Endodermal cell (in vitro differentiated cells): Measurements from ENCODE around the gene ZNF264. TPM values are rescaled to one million over a fixed set of nuclear protein-coding genes. Genes with fewer than 3 reads are reported as not detected.

Source experiments
- DNase-seq: peaks from one replicate; pipeline ENCODE4 v3.0.0-alpha.2; 2017
- H3K27ac ChIP-seq: 2 replicates; pipeline ENCODE4 v1.5.1; 2013; ENCODE audit warnings: mild to moderate bottlenecking, low read depth, low read length, moderate library complexity
- H3K27me3 ChIP-seq: 2 replicates; pipeline ENCODE4 v1.6.1; 2013; ENCODE audit warnings: mild to moderate bottlenecking, low read length, moderate library complexity; ENCODE audit not compliant: insufficient read depth, control insufficient read depth, poor library complexity, severe bottlenecking
- H3K36me3 ChIP-seq: 2 replicates; pipeline ENCODE4 v1.7.0; 2013; ENCODE audit warnings: mild to moderate bottlenecking, low read length, moderate library complexity; ENCODE audit not compliant: control insufficient read depth, insufficient read depth
- H3K4me1 ChIP-seq: one replicate; pipeline ENCODE4 v1.7.0; 2013; ENCODE audit warnings: low read length; ENCODE audit not compliant: control insufficient read depth, insufficient read depth
- H3K4me3 ChIP-seq: 2 replicates; pipeline ENCODE4 v1.5.1; 2013; ENCODE audit warnings: mild to moderate bottlenecking, low read length, moderate library complexity
- H3K9ac ChIP-seq: 2 replicates; pipeline ENCODE4 v1.6.1; 2013; ENCODE audit warnings: mild to moderate bottlenecking, low read length, moderate library complexity; ENCODE audit not compliant: poor library complexity, severe bottlenecking; ENCODE audit errors: extremely low read depth
- H3K9me3 ChIP-seq: 2 replicates; pipeline ENCODE4 v1.6.1; 2013; ENCODE audit warnings: mild to moderate bottlenecking, low read length, moderate library complexity; ENCODE audit not compliant: control insufficient read depth
- H3K27ac Mint-ChIP-seq: 2 replicates; pipeline ENCODE4 v1.8.0; 2020; ENCODE audit warnings: mixed read lengths
- H3K27me3 Mint-ChIP-seq: 2 replicates; pipeline ENCODE4 v1.8.0; 2021; ENCODE audit warnings: mild to moderate bottlenecking, mixed read lengths; ENCODE audit not compliant: insufficient read depth
- H3K36me3 Mint-ChIP-seq: 2 replicates; pipeline ENCODE4 v1.8.0; 2020; ENCODE audit warnings: low read depth, mixed read lengths
- H3K4me1 Mint-ChIP-seq: 2 replicates; pipeline ENCODE4 v1.8.0; 2020; ENCODE audit warnings: mixed read lengths
- H3K4me3 Mint-ChIP-seq: 2 replicates; pipeline ENCODE4 v1.8.0; 2020; ENCODE audit warnings: mild to moderate bottlenecking, moderate library complexity, mixed read lengths
- H3K9me3 Mint-ChIP-seq: 2 replicates; pipeline ENCODE4 v1.8.0; 2020; ENCODE audit warnings: mild to moderate bottlenecking, mixed read lengths
- WGBS, 2 experiments: methylation state at CpG; one replicate each; pipeline versions ENCODE4 v1.1.5 to v1.1.7; 2013; ENCODE audit warnings: missing lambda C conversion rate in 2 of 2, mixed read lengths in 1 of 2; ENCODE audit not compliant: insufficient coverage in 1 of 2, insufficient read length in 1 of 2; 5-methylcytosine and 5-hydroxymethylcytosine counted together
- total RNA-seq, 2 donors: library from RNA; stranded (reverse); fragmentation: NEBNext Ultra II Directional in 1 of 2; extraction: Animal tissue kit (Norgen Biotek cat#: 25700) in 1 of 2; gene quantifications; 2 replicates in 1 of 2; 3 replicates in 1 of 2; pipeline ENCODE4 v1.2.1, GENCODE V29; 2021
- TF ChIP-seq, protein P1 (sequence below): fragments of 200-600 bp; sonication (generic); conservative IDR thresholded peaks from 2 replicates; pipeline ENCODE4 v1.5.0; 2021; ENCODE audit warnings: antibody characterized with exemption, mild to moderate bottlenecking

ZNF264 gene
- total RNA-seq, 2 donors from 2014 or later = 29.8 to 38.4 TPM

DNA sequence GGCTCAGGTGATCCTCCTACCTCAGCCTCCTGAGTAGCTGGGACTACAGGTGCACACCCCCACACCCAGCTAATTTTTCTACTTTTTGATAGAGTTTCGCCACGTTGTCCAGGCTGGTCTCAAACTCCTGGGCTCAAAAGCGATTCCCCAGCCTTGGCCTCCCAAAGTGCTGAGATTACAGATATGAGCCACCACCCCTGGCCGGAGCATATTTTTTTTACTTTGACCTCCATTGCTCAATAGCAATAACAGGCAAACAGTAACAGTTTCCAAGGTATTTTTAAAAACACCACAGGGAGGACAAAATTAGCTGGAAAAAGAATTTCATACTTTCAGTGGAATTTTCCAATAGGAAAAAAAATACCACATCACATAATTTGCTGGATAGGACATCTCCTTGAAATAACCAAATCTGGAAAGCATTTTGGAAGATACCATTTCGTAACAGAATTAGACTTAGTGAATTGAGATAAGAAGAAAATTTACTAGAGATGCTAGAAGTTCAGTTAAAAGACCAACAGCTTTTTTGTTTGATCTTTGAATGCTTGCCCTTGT lies 29.2 kb upstream of the ZNF264 start:
- Mint-ChIP-seq H3K27me3 (peaks cover 1% of the 10 kb centered on the region), H3K27ac (no peak overlapping the region), H3K36me3 (no peaks in the 10 kb centered on the region), H3K9me3 (peaks cover 79% of the 10 kb centered on the region), H3K4me3 (no peak overlapping the region), H3K4me1 (no peaks in the 10 kb centered on the region)
- Histone ChIP-seq H3K27me3 (no peaks in the 10 kb centered on the region), H3K4me3 (no peak overlapping the region), H3K36me3 (no peaks in the 10 kb centered on the region), H3K9ac (no peak overlapping the region), H3K9me3 (peaks cover 36% of the 10 kb centered on the region), H3K4me1 (no peaks in the 10 kb centered on the region), H3K27ac (no peak overlapping the region)
- 79 to 81% methylated on average over 3 to 5 of the region's 5 CpGs for WGBS, 2 experiments
- TF ChIP-seq, protein P1, sequence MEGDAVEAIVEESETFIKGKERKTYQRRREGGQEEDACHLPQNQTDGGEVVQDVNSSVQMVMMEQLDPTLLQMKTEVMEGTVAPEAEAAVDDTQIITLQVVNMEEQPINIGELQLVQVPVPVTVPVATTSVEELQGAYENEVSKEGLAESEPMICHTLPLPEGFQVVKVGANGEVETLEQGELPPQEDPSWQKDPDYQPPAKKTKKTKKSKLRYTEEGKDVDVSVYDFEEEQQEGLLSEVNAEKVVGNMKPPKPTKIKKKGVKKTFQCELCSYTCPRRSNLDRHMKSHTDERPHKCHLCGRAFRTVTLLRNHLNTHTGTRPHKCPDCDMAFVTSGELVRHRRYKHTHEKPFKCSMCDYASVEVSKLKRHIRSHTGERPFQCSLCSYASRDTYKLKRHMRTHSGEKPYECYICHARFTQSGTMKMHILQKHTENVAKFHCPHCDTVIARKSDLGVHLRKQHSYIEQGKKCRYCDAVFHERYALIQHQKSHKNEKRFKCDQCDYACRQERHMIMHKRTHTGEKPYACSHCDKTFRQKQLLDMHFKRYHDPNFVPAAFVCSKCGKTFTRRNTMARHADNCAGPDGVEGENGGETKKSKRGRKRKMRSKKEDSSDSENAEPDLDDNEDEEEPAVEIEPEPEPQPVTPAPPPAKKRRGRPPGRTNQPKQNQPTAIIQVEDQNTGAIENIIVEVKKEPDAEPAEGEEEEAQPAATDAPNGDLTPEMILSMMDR = no peak
- DNase-seq = no peak

DNA sequence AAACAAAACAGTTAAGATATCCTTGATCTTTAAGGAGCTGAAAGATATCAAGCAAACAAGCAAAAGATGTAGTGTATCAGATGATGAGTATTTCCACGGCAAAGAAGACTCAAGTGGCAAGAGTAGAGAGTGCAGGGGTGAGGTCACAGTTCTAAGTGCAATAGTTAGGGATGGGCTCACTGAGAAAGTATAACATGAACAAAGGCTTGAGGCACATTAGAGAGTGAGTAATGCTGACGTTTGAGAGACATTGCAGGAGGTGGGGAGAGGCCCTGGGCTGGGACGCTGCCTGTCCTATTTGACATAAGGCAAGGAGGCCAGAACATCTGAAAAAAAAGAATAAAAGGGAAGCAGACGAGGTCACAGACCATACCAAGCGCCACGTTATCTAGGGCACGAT lies 25.5 kb upstream of the ZNF264 start:
- H3K9me3 Mint-ChIP-seq = peaks cover 52% of the 10 kb centered on the region
- Histone ChIP-seq H3K4me1 (no peaks in the 10 kb centered on the region), H3K9ac (no peak overlapping the region), H3K9me3 (peaks cover 20% of the 10 kb centered on the region), H3K36me3 (no peaks in the 10 kb centered on the region), H3K27ac (no peak overlapping the region), H3K27me3 (no peaks in the 10 kb centered on the region), H3K4me3 (no peak overlapping the region)
- no peak for DNase-seq
- H3K4me3 Mint-ChIP-seq = no peak overlapping the region
- no peaks in the 10 kb centered on the region for H3K4me1 Mint-ChIP-seq
- TF ChIP-seq, protein P1 = no peak
- 72 to 78% methylated on average over 7 of the region's 7 CpGs for WGBS, 2 experiments
- no peak overlapping the region for H3K27ac Mint-ChIP-seq
- H3K27me3 Mint-ChIP-seq = peaks cover 1% of the 10 kb centered on the region
- H3K36me3 Mint-ChIP-seq = no peaks in the 10 kb centered on the region

DNA sequence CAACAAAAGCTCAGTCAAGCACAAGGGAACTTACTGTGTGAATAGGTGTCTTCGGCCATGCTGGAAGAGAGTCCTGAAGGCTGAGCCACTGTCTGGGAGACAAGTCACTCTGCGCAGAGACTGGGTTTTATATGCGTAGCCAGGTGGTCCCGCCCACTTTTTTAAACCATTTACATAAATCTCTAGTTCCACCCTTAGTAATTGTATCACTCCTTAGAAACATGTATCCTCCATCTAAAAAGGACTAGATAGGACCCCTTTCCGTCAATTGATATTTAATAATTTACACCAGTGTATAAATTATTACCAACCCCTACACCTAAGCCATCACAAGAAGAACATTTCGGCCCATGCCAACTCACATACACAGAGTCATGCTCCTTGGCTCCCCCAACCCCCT lies 23.9 kb upstream of the ZNF264 start, which contains the start of gene DUXA:
TSS of gene DUXA (minus strand) at position 101 of the 400 bp plus-strand sequence. CDS start at position 59, 42 bp downstream.
- no peak within 1 kb of the TSS for H3K4me3 Mint-ChIP-seq
- H3K36me3 Mint-ChIP-seq = no peaks in the 10 kb centered on the region
- H3K27ac Mint-ChIP-seq = no peak within 1 kb of the TSS
- peaks cover under 1% of the 10 kb centered on the region for H3K4me1 Mint-ChIP-seq
- no peaks in the 10 kb centered on the region for H3K36me3 ChIP-seq
- peaks cover 19% of the 10 kb centered on the region for H3K9me3 ChIP-seq
- no peak for DNase-seq
- H3K4me3 ChIP-seq = no peak within 1 kb of the TSS
- 75 to 83% methylated on average over 4 to 6 of the region's 6 CpGs for WGBS, 2 experiments
- H3K9ac ChIP-seq = no peak within 1 kb of the TSS
- no peaks in the 10 kb centered on the region for H3K27me3 ChIP-seq
- TF ChIP-seq, protein P1 = no peak
- H3K27me3 Mint-ChIP-seq = peaks cover 4% of the 10 kb centered on the region
- no peak within 1 kb of the TSS for H3K27ac ChIP-seq
- no peaks in the 10 kb centered on the region for H3K4me1 ChIP-seq
- peaks cover 53% of the 10 kb centered on the region for H3K9me3 Mint-ChIP-seq
